Left renal pelvis (tissue), 4 donors: ENCODE measurements around the gene USP28. TPM values are rescaled to one million over a fixed set of nuclear protein-coding genes. Genes with fewer than 3 reads are reported as not detected.
"Not testable (repeated sequence)": the region's sequence is repeated elsewhere in the genome, so short reads cannot be mapped to it uniquely, and the experiment has no call there.

Experiments used
- DNase-seq, 4 donors: peaks; one replicate each; pipeline ENCODE4 v3.0.0-alpha.2; 2013; ENCODE audit warnings: low read depth in 4 of 4, low spot score in 3 of 4
- polyA plus RNA-seq, 4 donors: library from polyadenylated mRNA; unstranded; fragments of 120-200 nt; gene quantifications; one replicate each; pipeline ENCODE4 v1.2.1, GENCODE V29; 2013; ENCODE audit not compliant: insufficient read length in 4 of 4

USP28 gene
- polyA plus RNA-seq, 4 donors: 38.9 to 47.5 (median 45.9) TPM

DNA sequence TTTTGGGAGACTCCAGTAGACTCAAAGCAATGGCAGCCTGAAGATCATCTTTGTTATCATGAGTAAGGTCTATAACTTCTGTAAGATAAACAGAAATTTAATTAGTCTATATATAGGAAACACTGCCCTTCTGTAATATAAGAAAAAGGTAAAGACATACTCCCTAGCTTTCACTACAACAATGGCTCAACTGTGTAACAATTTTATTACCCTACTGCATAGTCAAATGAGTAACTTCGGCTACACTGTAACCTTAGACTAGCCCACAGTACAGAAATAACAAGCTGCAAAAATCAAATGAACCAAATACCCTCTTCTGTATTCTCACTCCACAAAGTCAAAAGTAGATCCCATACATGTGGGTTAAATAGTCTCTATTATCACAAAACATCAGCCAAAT is 33.7 kb downstream of the USP28 start:
- DNase-seq: no peak

DNA sequence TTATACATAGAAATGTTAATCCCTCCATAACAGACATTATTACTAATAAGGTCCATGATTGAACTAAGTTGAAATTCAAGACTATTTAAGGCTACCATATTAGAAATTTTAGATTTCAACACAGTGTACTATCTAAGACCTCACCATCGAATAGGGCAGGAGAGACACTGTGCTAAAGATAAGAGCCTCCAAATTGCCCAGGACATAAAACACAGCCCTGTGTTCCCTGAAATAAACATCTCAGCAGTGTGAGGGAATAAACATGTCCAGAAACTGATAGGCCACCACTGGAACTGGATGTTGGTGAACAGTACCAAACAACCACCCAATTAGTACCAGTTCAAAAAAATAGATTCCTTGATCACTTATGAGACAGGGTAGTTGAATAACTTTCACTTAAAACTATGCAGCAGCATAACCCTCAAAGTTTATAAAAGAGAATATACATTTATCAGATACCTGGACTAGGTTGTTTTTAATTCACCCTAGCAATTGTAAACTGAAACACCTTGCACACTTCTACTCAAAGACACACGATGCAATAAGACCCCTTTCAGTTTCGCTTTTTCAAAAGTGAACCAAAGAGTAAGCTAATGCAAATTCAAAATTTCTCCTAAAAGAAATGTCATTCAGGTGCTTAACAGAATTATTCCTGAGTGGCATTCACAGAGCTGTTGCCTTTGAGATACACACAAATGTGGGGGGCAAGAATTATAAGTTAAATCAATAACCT is 34.3 kb downstream of the USP28 start:
- no peak for DNase-seq

DNA sequence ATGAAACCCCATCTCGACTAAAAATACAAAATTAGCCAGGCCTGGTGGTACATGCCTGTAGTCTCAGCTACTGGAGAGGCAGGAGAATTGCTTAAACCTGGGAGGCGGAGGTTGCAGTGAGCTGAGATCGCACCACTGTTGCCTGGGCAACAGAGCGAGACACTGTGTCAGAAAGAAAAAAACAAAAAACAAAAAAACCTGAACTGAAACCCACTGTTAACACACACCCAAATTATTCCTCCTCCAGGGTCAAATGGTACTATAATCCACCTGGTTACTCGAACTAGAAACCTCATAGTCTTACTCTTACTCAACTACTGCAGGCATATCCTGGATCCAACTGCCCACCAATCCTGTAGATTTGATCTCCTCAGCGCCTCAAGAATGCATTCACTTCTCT is 35.5 kb downstream of the USP28 start:
- no peak for DNase-seq

DNA sequence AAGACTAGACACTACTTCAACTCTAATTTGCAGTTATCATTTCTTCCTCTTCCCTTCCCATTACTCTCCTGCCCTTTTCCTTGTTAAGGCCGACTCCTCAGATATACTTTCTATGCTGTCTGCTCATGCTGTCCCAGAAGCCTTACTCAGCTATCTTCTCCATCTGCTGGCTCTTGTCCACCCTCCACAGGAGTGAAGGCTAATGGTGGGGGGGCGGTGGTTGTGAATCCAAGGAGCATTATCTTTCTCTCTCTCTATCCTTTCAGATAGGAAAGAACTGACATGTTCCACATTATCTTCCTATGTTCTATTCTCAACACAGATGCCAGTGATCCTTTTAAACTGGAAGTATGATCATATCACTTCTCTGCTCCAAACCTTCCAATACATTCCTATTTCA is 37.4 kb downstream of the USP28 start:
- DNase-seq: no peak

DNA sequence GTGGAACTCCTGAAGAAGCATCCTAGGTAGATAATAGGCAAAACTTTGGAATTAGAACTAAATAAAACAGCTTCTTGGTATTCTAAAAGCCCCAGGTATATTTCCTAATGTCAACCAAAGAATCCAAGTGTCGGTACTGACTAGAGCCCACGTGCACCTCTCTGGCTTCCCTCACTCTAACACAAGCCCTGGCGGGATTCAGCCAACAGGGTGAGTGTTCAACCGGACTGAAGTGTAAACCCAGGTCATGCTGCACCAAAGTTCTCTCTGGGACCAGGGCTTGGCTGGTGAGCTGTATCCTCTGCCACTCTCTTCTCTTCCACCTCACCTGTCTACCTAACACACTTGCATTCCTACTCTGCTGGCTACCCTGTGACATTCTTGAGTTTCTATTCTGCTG is 40.1 kb downstream of the USP28 start:
- no peak for DNase-seq

DNA sequence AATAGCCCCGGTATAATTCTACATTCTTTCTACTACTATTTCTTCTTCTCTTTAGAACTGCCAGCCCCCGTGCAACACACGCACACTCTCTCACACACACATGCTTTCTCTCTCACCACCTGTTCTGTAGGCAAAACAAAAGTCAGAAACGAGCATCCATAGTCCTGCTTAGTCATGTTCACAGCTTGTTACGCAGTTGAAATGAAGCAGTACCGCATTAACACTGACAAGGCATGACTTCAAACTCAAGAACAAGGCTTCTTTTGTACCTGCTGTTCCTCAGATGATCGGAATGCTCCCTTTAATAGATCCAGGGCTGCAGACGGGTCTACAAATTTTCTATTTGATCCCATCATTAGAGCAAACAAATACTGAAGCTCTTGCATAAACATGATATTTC is 42.2 kb downstream of the USP28 start:
- no peak for DNase-seq

DNA sequence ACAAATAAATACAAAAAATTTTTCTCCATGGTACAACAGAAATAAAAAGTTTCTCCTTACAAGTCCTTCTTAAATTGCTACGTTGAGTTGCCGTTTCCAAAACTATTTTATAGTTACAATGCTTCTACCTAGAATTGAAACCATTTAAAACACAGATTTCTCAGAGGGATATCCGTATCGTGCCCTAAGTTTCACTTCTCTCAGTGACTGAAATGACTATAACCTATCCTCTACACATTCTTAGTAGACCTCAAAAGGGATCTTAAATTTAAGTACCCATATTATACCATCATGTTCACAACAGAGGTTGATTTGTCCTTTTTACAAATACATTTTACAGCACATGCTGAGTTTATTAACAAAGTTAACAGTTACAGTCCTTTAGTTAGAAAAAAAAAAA is 44.1 kb downstream of the USP28 start:
- DNase-seq: no peak

DNA sequence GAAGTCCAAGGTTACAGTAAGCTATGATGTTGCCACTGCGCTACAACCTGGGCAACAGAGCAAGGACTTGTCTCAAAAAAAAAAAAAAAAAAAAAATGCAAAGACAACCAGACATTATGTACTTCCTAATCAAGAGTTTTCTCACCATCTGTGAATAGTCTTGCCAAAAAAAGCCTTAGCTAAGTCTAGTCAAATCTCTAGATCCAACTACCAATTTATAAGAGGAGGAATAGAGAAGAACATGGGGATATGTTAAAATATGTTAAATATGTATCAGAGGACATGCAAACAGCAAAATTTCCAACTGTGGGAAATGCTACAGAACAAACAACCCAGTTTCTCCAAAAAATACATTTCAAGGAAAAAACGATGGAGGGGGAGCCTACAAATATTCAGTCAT is 45.6 kb downstream of the USP28 start:
- no peak for DNase-seq

DNA sequence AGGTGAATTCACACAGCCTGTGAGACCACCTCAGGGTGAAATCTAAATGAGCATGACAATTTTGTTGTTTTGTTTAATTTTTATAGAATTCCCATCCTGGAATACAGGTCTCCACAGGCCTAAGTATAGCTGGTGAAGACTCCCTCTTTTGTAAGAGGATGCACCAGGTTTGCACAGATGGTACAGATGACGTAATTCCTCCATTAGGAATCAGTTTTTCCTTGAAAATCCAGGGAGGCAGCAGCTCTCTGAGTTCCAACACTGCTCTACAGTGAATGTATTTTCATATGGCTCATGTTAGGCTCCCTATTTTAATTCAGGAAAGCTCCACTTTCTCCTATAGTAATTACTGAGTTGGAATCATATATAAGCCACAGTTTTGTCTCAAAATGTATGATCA is 47.2 kb downstream of the USP28 start:
- no peak for DNase-seq

DNA sequence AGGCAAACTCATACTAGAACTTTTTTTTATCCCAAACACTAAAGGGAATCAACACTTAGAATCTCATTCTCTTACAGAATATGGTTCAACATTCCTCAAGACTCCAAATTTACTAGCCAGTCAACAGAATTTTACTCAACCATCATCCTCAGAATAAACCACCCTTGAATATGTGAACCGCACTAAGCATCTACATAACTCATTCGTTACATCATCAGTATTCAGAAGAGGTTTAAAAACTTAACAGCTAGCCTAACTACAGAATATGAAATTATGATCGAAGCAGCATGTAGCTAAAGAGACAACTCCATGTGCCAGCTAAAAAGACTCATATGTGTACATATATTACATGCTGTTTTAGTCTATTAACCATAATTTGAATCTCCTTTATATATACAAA is 47.9 kb downstream of the USP28 start:
- DNase-seq: no peak

DNA sequence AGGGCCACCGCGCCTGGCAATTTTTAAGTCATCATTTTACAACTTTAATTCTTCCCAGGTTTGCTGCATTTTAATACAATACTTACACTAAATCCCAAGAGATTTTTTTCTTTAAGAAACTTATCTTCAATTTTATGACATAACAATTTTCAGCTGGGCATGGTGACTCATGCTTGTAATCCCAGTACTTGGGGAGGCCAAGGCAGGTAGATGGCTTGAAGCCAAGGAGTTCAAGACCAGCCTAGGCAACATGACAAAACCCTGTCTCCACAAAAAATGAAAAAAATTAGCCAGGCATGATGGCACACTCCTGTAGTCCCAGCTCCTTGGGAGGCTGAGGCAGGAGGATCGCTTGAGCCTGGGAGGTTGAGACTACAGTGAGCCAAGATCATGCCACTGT is 56.9 kb downstream of the USP28 start:
- no peak for DNase-seq

DNA sequence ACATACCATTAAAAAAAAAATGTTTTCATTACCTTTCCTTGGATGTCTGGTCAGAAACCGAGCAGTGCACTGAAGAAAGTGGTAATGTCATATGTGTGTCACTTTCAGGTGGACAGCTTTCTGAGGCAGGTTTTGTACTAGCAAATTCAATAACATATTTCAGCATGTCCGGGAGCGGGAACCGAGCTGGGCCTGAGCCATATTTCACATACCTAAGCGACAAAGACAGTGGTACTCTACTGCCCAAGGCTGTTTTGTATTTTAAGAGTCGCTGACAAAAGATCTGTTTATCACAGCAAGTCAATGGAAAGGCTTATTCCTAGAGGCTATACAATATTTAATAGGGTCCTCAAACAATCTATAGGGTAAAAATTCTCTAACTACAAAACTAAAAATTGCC is 57.7 kb downstream of the USP28 start:
- DNase-seq: no peak

DNA sequence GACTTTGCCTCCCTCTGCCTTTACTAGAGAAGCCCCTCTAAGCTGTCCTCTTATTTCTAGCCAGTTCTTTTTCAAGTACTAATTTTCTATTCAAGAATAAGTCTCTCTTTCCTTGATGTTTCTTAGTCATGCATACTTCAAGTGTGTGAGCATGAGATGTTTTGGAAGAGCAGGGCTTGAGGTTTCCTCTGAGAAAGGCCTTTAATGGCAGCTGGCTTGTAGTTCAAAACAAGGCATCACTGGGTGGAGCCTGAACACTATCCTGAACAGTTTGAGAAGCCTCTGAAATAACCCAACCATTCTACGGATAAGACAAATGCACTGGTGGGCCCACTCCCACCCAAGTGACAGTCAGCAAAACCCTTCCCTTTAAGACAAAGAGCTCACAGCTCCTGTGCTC is 58.2 kb downstream of the USP28 start:
- DNase-seq: no peak

DNA sequence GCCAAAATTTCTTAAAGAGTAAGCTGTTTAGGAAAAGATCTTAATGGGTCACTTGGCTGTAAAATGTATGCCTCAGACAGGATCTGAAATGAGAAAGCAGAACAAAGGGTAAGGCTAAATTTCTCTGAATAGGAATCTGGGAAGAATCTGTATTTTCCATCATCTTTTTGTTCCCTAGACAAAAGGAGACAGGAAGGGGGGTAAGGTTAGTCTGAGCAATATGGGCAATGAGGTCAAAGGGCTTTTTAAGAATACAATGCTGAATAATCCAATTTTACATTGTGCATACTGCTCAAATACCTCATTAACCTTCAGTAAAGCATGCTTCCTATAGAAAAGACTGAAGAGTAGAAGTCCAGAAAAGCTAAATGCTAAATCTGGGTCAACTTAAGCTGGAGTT is 61.2 kb downstream of the USP28 start:
- no peak for DNase-seq

DNA sequence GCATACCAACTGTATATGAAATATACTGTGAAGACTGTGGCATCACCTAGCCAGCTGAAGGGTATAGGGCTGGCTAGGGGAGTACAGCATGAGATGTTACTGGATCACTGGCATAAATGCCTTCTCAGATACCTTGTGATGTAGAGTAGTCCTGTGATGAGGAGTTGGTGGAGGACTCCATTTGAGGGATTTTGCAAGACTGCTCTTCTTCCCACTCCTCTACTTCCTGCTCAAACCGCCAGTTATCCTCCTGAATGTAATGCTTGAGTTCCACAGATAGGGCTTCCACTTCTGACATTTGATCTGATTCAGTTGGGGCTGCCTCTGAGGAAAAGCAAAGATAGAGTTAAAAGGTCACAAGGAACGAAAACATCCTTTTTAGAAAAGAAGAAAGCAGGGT is 66.4 kb downstream of the USP28 start:
- DNase-seq: no peak

DNA sequence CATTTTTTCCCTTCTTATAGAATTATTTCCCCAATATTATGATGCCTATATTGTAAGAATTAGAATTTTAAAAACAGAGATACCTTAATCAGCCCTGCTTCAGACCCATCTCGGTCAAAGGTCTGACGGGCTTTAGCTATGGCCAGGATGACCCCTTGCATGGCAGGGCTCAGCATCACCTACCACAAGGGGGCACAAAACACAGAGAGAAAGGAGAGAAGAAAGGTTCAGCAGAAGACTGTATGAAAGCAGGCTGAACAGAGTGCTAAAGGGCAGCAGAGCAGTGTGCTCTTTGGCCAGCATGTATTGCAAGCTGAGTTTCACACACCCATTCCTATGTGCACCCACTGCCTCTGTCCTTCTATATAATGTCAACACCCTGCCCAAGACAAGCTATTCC is 69.0 kb downstream of the USP28 start:
- DNase-seq: peak in 1 of 4 donors; percentile 3

DNA sequence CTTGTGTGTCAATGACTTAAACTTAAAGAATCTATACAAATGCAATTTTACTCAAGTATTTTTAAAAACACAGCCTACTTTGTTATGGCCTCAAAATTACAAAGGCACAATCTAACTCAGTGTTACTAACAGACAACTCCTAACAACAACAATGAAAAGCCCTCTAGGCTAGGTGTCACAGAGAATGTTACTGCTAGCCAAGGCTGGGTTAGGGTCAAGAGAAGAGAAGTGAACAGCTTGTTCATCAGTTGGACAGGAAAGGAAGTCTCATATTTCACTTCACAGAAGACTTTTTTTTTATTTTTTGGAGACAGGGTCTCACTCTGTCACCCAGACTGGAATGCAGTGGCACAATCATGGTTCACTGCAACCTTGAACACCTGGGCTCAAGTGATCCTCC is 69.7 kb downstream of the USP28 start:
- DNase-seq: no peak

DNA sequence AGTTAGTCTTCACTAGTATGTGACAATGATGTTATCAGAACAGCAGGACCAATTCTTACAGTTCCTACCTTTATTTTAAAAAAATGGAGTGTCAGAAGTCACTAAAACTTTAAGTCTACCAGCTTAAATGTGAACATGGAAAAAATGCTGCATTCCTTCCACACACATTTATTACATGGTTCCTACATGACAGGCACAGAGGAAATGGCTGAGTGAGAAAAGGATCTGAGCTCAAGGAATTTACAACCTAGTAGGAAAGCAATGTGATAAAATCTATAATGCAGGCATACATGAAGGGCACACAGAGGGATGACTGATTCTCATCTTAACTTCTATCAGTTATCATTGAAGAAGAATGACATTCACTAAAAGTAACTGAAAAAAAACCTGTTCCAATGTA is 72.8 kb downstream of the USP28 start:
- no peak for DNase-seq

DNA sequence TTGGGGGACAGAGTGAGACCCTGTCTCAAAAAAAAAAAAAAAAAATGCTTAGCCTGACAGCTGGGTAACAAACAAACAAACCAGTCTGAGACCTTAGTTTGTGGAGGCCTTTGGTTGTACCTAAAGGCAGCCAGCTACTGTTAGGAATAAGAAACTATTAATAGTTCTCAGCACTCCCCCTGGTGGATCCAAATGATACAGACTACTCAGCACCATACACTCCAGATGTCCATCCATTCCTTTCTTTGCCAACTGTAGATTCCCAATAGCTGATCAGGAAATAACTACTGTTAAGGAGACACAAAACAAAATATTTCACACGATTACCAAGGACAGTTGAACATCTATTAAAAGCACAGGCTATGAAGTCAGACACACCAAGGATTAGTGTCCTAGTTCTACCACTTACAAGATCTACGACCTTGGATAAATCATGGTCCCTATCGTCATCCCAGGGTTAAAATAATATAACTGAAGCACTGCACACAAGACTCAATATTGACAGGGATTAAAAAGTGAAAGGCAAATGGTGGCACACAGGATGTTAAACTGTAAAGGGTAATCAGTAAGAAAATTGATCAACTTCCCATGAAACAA is 78.6 kb downstream of the USP28 start:
- DNase-seq: peak in 2 of 4 donors; percentile 11 to 14

DNA sequence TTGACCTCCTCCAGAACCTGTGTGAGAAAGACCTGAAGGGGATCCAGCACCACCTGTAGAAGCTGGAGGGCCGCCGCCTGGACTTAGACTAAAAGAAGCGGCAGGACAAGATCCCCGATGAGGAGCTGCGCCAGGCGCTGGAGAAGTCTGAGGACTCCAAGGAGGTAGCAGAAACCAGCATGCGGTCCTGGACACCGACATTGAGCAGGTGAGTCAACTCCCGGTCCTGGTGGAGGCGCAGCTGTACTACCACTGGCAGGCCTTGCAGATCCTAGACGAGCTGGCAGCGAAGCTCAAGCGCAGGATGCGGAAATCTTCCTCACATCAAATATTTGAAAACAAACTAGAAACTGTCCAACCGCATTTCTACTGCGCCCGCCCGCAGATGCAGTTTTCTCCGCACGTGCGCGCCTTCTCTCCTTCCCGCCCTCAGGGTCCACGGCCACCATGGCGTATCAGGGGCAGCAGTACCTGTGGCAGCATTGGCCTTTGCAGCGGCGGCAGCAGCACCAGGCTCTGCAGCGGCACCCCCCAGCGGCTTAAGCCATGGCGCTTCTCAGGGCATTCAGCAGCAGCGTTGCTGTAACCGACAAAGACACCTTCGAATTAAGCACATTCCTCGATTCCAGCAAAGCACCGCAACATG is 85.6 kb downstream of the USP28 start:
- DNase-seq: no peak

DNA sequence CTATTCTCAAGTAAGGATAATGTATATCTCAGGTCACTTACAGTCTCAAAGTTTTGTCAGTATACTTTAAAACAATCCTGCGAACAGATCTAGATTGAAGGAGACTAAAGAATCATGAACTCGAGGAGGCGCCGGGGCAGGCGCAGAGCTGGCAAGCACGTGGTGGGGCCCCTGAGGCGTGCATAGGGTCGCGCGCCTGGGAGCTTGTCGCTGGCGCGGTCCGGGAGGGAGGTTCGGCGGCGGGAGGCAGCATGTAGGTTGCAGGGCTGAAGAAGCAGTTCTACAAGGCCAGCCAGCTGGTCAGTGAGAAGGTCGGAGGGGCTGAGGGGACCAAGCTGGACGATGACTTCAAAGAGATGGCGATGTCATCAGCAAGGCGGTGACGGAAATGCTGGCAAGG is 86.4 kb downstream of the USP28 start:
- DNase-seq: not testable (repeated sequence)

DNA sequence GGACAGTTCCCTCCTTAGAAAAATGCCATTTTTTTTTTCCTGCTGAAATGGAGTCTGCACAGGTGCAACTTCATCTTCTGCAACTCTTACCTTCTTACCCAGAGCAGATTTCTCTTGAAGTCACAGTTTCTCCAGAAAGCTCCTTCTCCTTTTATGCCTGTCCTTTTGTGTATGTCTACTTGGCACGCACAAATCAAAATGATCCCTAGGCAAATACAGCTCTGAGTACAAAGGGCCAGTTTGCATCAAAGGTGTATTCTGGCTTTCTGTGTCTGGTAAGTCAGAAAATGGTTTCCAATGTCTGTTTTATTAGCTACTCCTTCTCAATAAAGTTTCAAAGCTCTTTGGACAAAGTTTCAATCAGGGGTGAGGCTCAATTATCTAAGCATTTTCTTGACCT is 93.2 kb downstream of the USP28 start:
- DNase-seq: no peak
